HG03521 (cell line): Measurements from ENCODE around the gene GCLC.

Experiments
- ATAC-seq: cut with Tn5 transposase; IDR thresholded peaks from one replicate; pipeline ENCODE4 v1.9.1; 2021; ENCODE audit warnings: mild to moderate bottlenecking, moderate library complexity; ENCODE audit not compliant: unreplicated experiment

GCLC gene

GRCh38 chr6:53527249-53527765 is 17.6 kb downstream of the GCLC start:
- no peak for ATAC-seq

- no peak for ATAC-seq
Measured at GRCh38 chr6:53526000-53526399, 18.9 kb downstream of the GCLC start.

- no peak for ATAC-seq
Measured at GRCh38 chr6:53524455-53524815, 20.5 kb downstream of the GCLC start.

- ATAC-seq: no peak
Measured at GRCh38 chr6:53523511-53524454, 21.1 kb downstream of the GCLC start.

- ATAC-seq: no peak
Measured at GRCh38 chr6:53520320-53520928, 24.5 kb downstream of the GCLC start.

- no peak for ATAC-seq
Measured at GRCh38 chr6:53518862-53519261, 26.0 kb downstream of the GCLC start.

- no peak for ATAC-seq
Measured at GRCh38 chr6:53517021-53517420, 27.9 kb downstream of the GCLC start.

- no peak for ATAC-seq
Measured at GRCh38 chr6:53514677-53515076, 30.2 kb downstream of the GCLC start.

GRCh38 chr6:53513519-53513966 is 31.4 kb downstream of the GCLC start:
- no peak for ATAC-seq

- ATAC-seq: no peak
Measured at GRCh38 chr6:53513056-53513455, 31.8 kb downstream of the GCLC start.

GRCh38 chr6:53512626-53513025 is 32.3 kb downstream of the GCLC start:
- ATAC-seq: no peak

- no peak for ATAC-seq
Measured at GRCh38 chr6:53510746-53511145, 34.2 kb downstream of the GCLC start.

- no peak for ATAC-seq
Measured at GRCh38 chr6:53506872-53507271, 38.0 kb downstream of the GCLC start.

- no peak for ATAC-seq
Measured at GRCh38 chr6:53504512-53504911, 40.4 kb downstream of the GCLC start.

- ATAC-seq: no peak
Measured at GRCh38 chr6:53503060-53503459, 41.8 kb downstream of the GCLC start.

- ATAC-seq: no peak
Measured at GRCh38 chr6:53501432-53501831, 43.5 kb downstream of the GCLC start.

GRCh38 chr6:53500095-53500494 is 44.8 kb downstream of the GCLC start:
- no peak for ATAC-seq

GRCh38 chr6:53499094-53499493 is 45.8 kb downstream of the GCLC start:
- ATAC-seq: no peak

- no peak for ATAC-seq
Measured at GRCh38 chr6:53498649-53499048, 46.3 kb downstream of the GCLC start.

- no peak for ATAC-seq
Measured at GRCh38 chr6:53497905-53498304, 47.0 kb downstream of the GCLC start.

- ATAC-seq: no peak
Measured at GRCh38 chr6:53496797-53497375, 48.0 kb downstream of the GCLC start.
